Breast epithelium (tissue), 4 donors: Measurements from ENCODE around the gene CRIM1. TPM values are rescaled to one million over a fixed set of nuclear protein-coding genes. Genes with fewer than 3 reads are reported as not detected.

Source experiments
- DNase-seq, 2 donors: peaks; one replicate each; pipeline ENCODE4 v3.0.0-alpha.2; 2019; ENCODE audit warnings: low spot score in 2 of 2
- H3K27ac ChIP-seq, 2 donors: fragments of 200-600 bp; sonication (generic) in 1 of 2; one replicate each; pipeline ENCODE4 v1.5.1; 2016 to 2019; ENCODE audit warnings: mild to moderate bottlenecking in 1 of 2
- H3K27me3 ChIP-seq, 2 donors: fragments of 200-600 bp; sonication (generic) in 1 of 2; one replicate each; pipeline versions ENCODE4 v1.5.1 to v1.6.0; 2017 to 2019; ENCODE audit warnings: control low read depth in 1 of 2, mild to moderate bottlenecking in 1 of 2
- H3K36me3 ChIP-seq: fragments of 200-600 bp; one replicate; pipeline ENCODE4 v1.5.1; 2019
- H3K4me1 ChIP-seq, 2 donors: fragments of 200-600 bp; sonication (generic); one replicate each; pipeline ENCODE4 v1.5.1; 2016 to 2019; ENCODE audit warnings: control low read depth in 1 of 2
- H3K4me3 ChIP-seq, 3 donors: fragments of 200-600 bp; sonication (generic); 1 replicate in 2 of 3; 2 replicates in 1 of 3; pipeline ENCODE4 v1.5.1; 2016 to 2019; ENCODE audit warnings: mild to moderate bottlenecking in 3 of 3, moderate library complexity in 2 of 3
- H3K9me3 ChIP-seq, 2 donors: fragments of 200-600 bp; sonication (generic) in 1 of 2; one replicate each; pipeline ENCODE4 v1.5.1; 2016 to 2019; ENCODE audit warnings: control low read depth in 1 of 2
- CTCF ChIP-seq, 3 donors: fragments of 450-650 bp; IDR thresholded peaks; one replicate each; pipeline ENCODE4 v1.5.1; 2016 to 2017; ENCODE audit warnings: antibody characterized with exemption in 3 of 3, mild to moderate bottlenecking in 3 of 3, moderate library complexity in 3 of 3
- POLR2A ChIP-seq: fragments of 450-650 bp; IDR thresholded peaks from one replicate; pipeline ENCODE4 v1.6.1; 2016; ENCODE audit warnings: antibody characterized with exemption, mild to moderate bottlenecking, moderate library complexity
- POLR2AphosphoS5 ChIP-seq, 3 donors: sonication (generic); formaldehyde crosslinking; IDR thresholded peaks; one replicate each; pipeline ENCODE4 v1.6.1; 2017; ENCODE audit warnings: antibody characterized with exemption in 3 of 3
- intact Hi-C: fragments of 100-400 bp; cut with DNase I; formaldehyde crosslinking; loops from one replicate; pipeline ENCODE4 v1.15.1; 2023; ENCODE audit warnings: low total_unique reads
- total RNA-seq, 3 donors: library from RNA; depleted of rRNA; stranded (reverse); fragments of >200 nt; gene quantifications; one replicate each; pipeline ENCODE4 v1.1.0, GENCODE V29; 2016

The CRIM1 gene
- total RNA-seq, 3 donors from 2014 or later = 166 to 187 (median 178) TPM

GRCh38 chr2:36492216-36492945, 136.8 kb downstream of the CRIM1 start:
- H3K4me1 ChIP-seq = no peaks in the 10 kb centered on the region
- no peaks in the 10 kb centered on the region for H3K27me3 ChIP-seq
- intact Hi-C loops = loop anchor here (10.0 kb wide), 1 partner anchor 138 kb away; the partner anchor contains the start of gene CRIM1
- DNase-seq = no peak
- H3K4me3 ChIP-seq = no peak overlapping the region
- no peaks in the 10 kb centered on the region for H3K9me3 ChIP-seq
- H3K36me3 ChIP-seq = no peaks in the 10 kb centered on the region
- H3K27ac ChIP-seq = no peak overlapping the region
- TF ChIP-seq POLR2A (no peak), CTCF (IDR thresholded peaks at IDR 0.05) (no peak), POLR2AphosphoS5 (IDR thresholded peaks at IDR 0.05) (no peak)

GRCh38 chr2:36493306-36493705, 137.7 kb downstream of the CRIM1 start:
- no peaks in the 10 kb centered on the region for H3K27me3 ChIP-seq
- H3K9me3 ChIP-seq = no peaks in the 10 kb centered on the region
- H3K36me3 ChIP-seq = no peaks in the 10 kb centered on the region
- H3K27ac ChIP-seq = no peak overlapping the region
- DNase-seq = no peak
- no peak for TF ChIP-seq POLR2A
- TF ChIP-seq CTCF (IDR thresholded peaks at IDR 0.05) = no peak
- TF ChIP-seq POLR2AphosphoS5 (IDR thresholded peaks at IDR 0.05) = no peak
- no peak overlapping the region for H3K4me3 ChIP-seq
- intact Hi-C loops = loop anchor here (10.0 kb wide), 1 partner anchor 139 kb away; the partner anchor contains the start of gene CRIM1
- no peaks in the 10 kb centered on the region for H3K4me1 ChIP-seq

GRCh38 chr2:36497570-36498163, 142.1 kb downstream of the CRIM1 start:
- H3K27me3 ChIP-seq = no peaks in the 10 kb centered on the region
- no peak for DNase-seq
- TF ChIP-seq POLR2A (no peak), CTCF (IDR thresholded peaks at IDR 0.05) (no peak), POLR2AphosphoS5 (IDR thresholded peaks at IDR 0.05) (no peak)
- no peak overlapping the region for H3K27ac ChIP-seq
- no peaks in the 10 kb centered on the region for H3K9me3 ChIP-seq
- intact Hi-C loops = loop anchor here (10.0 kb wide), 1 partner anchor 143 kb away; the partner anchor contains the start of gene CRIM1
- H3K4me1 ChIP-seq = no peaks in the 10 kb centered on the region
- H3K36me3 ChIP-seq = no peaks in the 10 kb centered on the region
- no peak overlapping the region for H3K4me3 ChIP-seq

GRCh38 chr2:36499128-36499820, 143.7 kb downstream of the CRIM1 start:
- no peak overlapping the region for H3K27ac ChIP-seq
- DNase-seq = no peak

More at GRCh38 chr2:36499128-36499820, 143.7 kb downstream of the CRIM1 start:
- Histone ChIP-seq H3K4me3 (no peak overlapping the region), H3K4me1 (no peaks in the 10 kb centered on the region), H3K27me3 (no peaks in the 10 kb centered on the region), H3K9me3 (no peaks in the 10 kb centered on the region), H3K36me3 (no peaks in the 10 kb centered on the region)
- no peak for TF ChIP-seq POLR2AphosphoS5 (IDR thresholded peaks at IDR 0.05)
- TF ChIP-seq POLR2A = no peak
- TF ChIP-seq CTCF (IDR thresholded peaks at IDR 0.05) = no peak
- intact Hi-C loops = loop anchor here (10.0 kb wide), 1 partner anchor 144 kb away; the partner anchor contains the start of gene CRIM1
